Hepatocyte (in vitro differentiated cells): ENCODE measurements around the gene LRBA.
"Not testable (repeated sequence)": the region's sequence is repeated elsewhere in the genome, so short reads cannot be mapped to it uniquely, and the experiment has no call there.

Experiments used
- EZH2 ChIP-seq: fragments of 200-600 bp; sonication (generic); IDR thresholded peaks from 2 replicates; pipeline ENCODE4 v1.6.1; 2016; ENCODE audit warnings: antibody characterized with exemption, mild to moderate bottlenecking, borderline replicate concordance
- EZH2phosphoT487 ChIP-seq: fragments of 200-600 bp; sonication (generic); IDR thresholded peaks from one replicate; pipeline ENCODE4 v1.6.1; 2018; ENCODE audit warnings: antibody characterized with exemption, mild to moderate bottlenecking, low read depth, moderate library complexity; ENCODE audit not compliant: unreplicated experiment, severe bottlenecking
- TF ChIP-seq, protein P1 (sequence below): fragments of 200-600 bp; sonication (generic); IDR thresholded peaks from 2 replicates; pipeline ENCODE4 v1.5.1; 2016; ENCODE audit warnings: antibody characterized with exemption, mild to moderate bottlenecking; ENCODE audit not compliant: poor library complexity

DNA sequence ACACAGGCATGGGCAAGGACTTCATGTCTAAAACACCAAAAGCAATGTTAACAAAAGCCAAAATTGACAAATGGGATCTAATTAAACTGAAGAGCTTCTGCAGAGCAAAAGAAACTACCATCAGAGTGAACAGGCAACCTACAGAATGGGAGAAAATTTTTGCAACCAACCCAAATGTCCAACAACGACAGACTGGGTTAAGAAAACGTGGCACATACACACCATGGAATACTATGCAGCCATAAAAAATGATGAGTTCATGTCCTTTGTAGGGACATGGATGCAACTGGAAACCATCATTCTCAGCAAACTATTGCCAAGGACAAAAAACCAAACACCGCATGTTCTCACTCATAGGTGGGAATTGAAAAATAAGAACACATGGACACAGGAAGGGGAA lies 507.4 kb downstream of the LRBA start:
- TF ChIP-seq, protein P1, sequence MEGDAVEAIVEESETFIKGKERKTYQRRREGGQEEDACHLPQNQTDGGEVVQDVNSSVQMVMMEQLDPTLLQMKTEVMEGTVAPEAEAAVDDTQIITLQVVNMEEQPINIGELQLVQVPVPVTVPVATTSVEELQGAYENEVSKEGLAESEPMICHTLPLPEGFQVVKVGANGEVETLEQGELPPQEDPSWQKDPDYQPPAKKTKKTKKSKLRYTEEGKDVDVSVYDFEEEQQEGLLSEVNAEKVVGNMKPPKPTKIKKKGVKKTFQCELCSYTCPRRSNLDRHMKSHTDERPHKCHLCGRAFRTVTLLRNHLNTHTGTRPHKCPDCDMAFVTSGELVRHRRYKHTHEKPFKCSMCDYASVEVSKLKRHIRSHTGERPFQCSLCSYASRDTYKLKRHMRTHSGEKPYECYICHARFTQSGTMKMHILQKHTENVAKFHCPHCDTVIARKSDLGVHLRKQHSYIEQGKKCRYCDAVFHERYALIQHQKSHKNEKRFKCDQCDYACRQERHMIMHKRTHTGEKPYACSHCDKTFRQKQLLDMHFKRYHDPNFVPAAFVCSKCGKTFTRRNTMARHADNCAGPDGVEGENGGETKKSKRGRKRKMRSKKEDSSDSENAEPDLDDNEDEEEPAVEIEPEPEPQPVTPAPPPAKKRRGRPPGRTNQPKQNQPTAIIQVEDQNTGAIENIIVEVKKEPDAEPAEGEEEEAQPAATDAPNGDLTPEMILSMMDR = not testable (repeated sequence)
- TF ChIP-seq EZH2, EZH2phosphoT487: not testable (repeated sequence)
